H9 (cell line): ENCODE data around the gene UNC13C. TPM values are rescaled to one million over a fixed set of nuclear protein-coding genes. Genes with fewer than 3 reads are reported as not detected.

Experiments used
- DNase-seq: peaks from one replicate; pipeline ENCODE4 v3.0.0-alpha.2; 2017
- H2AFZ ChIP-seq: one replicate; pipeline ENCODE4 v1.6.1; 2013; ENCODE audit warnings: mild to moderate bottlenecking, low read length, control low read depth, moderate library complexity
- H2AK5ac ChIP-seq: 2 replicates; pipeline ENCODE4 v1.6.1; 2013; ENCODE audit warnings: low read length, control low read depth, mixed read lengths; ENCODE audit not compliant: insufficient read length
- H2BK120ac ChIP-seq: one replicate; pipeline ENCODE4 v1.6.1; 2013; ENCODE audit warnings: low read depth, mild to moderate bottlenecking, low read length, control low read depth, inconsistent platforms; ENCODE audit not compliant: poor library complexity, severe bottlenecking
- H2BK12ac ChIP-seq: 2 replicates; pipeline ENCODE4 v1.6.1; 2013; ENCODE audit warnings: low read length, control low read depth, mixed read lengths, low read depth; ENCODE audit not compliant: insufficient read length
- H2BK15ac ChIP-seq: 2 replicates; pipeline ENCODE4 v1.6.1; 2013; ENCODE audit warnings: low read depth, low read length, control low read depth
- H2BK20ac ChIP-seq: one replicate; pipeline ENCODE4 v1.6.1; 2013; ENCODE audit warnings: low read depth, mild to moderate bottlenecking, low read length, control low read depth, inconsistent platforms; ENCODE audit not compliant: poor library complexity, severe bottlenecking
- H2BK5ac ChIP-seq: 2 replicates; pipeline ENCODE4 v1.6.1; 2013; ENCODE audit warnings: low read length, control low read depth, mixed read lengths; ENCODE audit not compliant: insufficient read length
- H3K14ac ChIP-seq: 2 replicates; pipeline ENCODE4 v1.6.1; 2013; ENCODE audit warnings: low read length, control low read depth; ENCODE audit not compliant: insufficient read depth
- H3K18ac ChIP-seq: 2 replicates; pipeline ENCODE4 v1.6.1; 2013; ENCODE audit warnings: low read depth, mild to moderate bottlenecking, mixed read lengths, low read length, control low read depth; ENCODE audit not compliant: insufficient read length
- H3K23ac ChIP-seq: 2 replicates; pipeline ENCODE4 v1.6.1; 2013; ENCODE audit warnings: low read length, control low read depth, mixed read lengths, low read depth; ENCODE audit not compliant: insufficient read length
- H3K23me2 ChIP-seq: 2 replicates; pipeline ENCODE4 v1.6.1; 2013; ENCODE audit warnings: low read depth, mild to moderate bottlenecking, mixed read lengths, low read length, control low read depth; ENCODE audit not compliant: insufficient read length, poor library complexity, severe bottlenecking
- H3K27ac ChIP-seq: 2 replicates; pipeline ENCODE4 v1.5.1; 2013; ENCODE audit warnings: low read length, control low read depth, mixed read lengths, low read depth; ENCODE audit not compliant: insufficient read length
- H3K27me3 ChIP-seq: 2 replicates; pipeline ENCODE4 v1.6.1; 2013; ENCODE audit warnings: low read length, control low read depth, inconsistent platforms; ENCODE audit not compliant: insufficient read depth
- H3K4ac ChIP-seq: 2 replicates; pipeline ENCODE4 v1.6.1; 2013; ENCODE audit warnings: low read depth, mild to moderate bottlenecking, control low read depth, inconsistent platforms, low read length, moderate library complexity
- H3K4me1 ChIP-seq: 2 replicates; pipeline ENCODE4 v1.6.1; 2013; ENCODE audit warnings: low read length, control low read depth, inconsistent platforms; ENCODE audit not compliant: insufficient read depth
- H3K4me2 ChIP-seq: 2 replicates; pipeline ENCODE4 v1.6.1; 2013; ENCODE audit warnings: low read length, control low read depth, mixed read lengths; ENCODE audit not compliant: insufficient read length, insufficient read depth
- H3K56ac ChIP-seq: 2 replicates; pipeline ENCODE4 v1.6.1; 2013; ENCODE audit warnings: low read depth, mild to moderate bottlenecking, mixed read lengths, low read length, control low read depth; ENCODE audit not compliant: insufficient read length
- H3K79me1 ChIP-seq: 2 replicates; pipeline ENCODE4 v1.6.1; 2013; ENCODE audit warnings: low read depth, mild to moderate bottlenecking, moderate library complexity, low read length, control low read depth, inconsistent platforms; ENCODE audit not compliant: insufficient read depth, poor library complexity, severe bottlenecking
- H3K79me2 ChIP-seq: 2 replicates; pipeline ENCODE4 v1.6.1; 2013; ENCODE audit warnings: low read length, control low read depth, inconsistent platforms; ENCODE audit not compliant: insufficient read depth
- H3K9ac ChIP-seq: 2 replicates; pipeline ENCODE4 v1.6.1; 2013; ENCODE audit warnings: low read length, control low read depth, mixed read lengths; ENCODE audit not compliant: insufficient read length; ENCODE audit errors: extremely low read depth
- H3K9me3 ChIP-seq: one replicate; pipeline ENCODE4 v1.6.1; 2013; ENCODE audit warnings: low read depth, low read length, inconsistent platforms; ENCODE audit not compliant: control insufficient read depth
- H3T11ph ChIP-seq: one replicate; pipeline ENCODE4 v1.6.1; 2013; ENCODE audit warnings: mild to moderate bottlenecking, low read length, control low read depth, inconsistent platforms
- H4K20me1 ChIP-seq: one replicate; pipeline ENCODE4 v1.6.1; 2013; ENCODE audit not compliant: control insufficient read depth, insufficient read length, insufficient read depth
- H4K5ac ChIP-seq: 2 replicates; pipeline ENCODE4 v1.6.1; 2013; ENCODE audit warnings: low read depth, mild to moderate bottlenecking, mixed read lengths, low read length, control low read depth; ENCODE audit not compliant: insufficient read length
- H4K8ac ChIP-seq: replicated peaks from 2 replicates; pipeline ENCODE4 v1.6.1; 2013; ENCODE audit warnings: low read length, control low read depth, mixed read lengths, low read depth; ENCODE audit not compliant: insufficient read length
- H4K91ac ChIP-seq: 2 replicates; pipeline ENCODE4 v1.6.1; 2013; ENCODE audit warnings: low read depth, mild to moderate bottlenecking, moderate library complexity, mixed read lengths, low read length, control low read depth; ENCODE audit not compliant: insufficient read length
- H3K27ac Mint-ChIP-seq, 3 experiments: 2 replicates in 2 of 3; 3 replicates in 1 of 3; pipeline ENCODE4 v1.8.0; 2020 to 2021; ENCODE audit warnings: mixed read lengths in 3 of 3, mild to moderate bottlenecking in 1 of 3, moderate library complexity in 1 of 3
- H3K27me3 Mint-ChIP-seq: 2 replicates; pipeline ENCODE4 v1.8.0; 2021; ENCODE audit warnings: low read depth, mild to moderate bottlenecking, moderate library complexity, mixed read lengths
- H3K36me3 Mint-ChIP-seq, 3 experiments: 2 replicates in 2 of 3; 3 replicates in 1 of 3; pipeline ENCODE4 v1.8.0; 2020 to 2021; ENCODE audit warnings: low read depth in 3 of 3, mixed read lengths in 3 of 3; ENCODE audit not compliant: insufficient read depth in 1 of 3
- H3K4me1 Mint-ChIP-seq, 2 experiments: 2 replicates each; pipeline ENCODE4 v1.8.0; 2020; ENCODE audit warnings: mixed read lengths in 2 of 2
- H3K4me3 Mint-ChIP-seq, 2 experiments: 2 replicates in 1 of 2; 3 replicates in 1 of 2; pipeline ENCODE4 v1.8.0; 2020 to 2021; ENCODE audit warnings: mild to moderate bottlenecking in 2 of 2, mixed read lengths in 2 of 2, moderate library complexity in 1 of 2
- H3K9me3 Mint-ChIP-seq, 2 experiments: 2 replicates in 1 of 2; 3 replicates in 1 of 2; pipeline ENCODE4 v1.8.0; 2020; ENCODE audit warnings: mild to moderate bottlenecking in 2 of 2, mixed read lengths in 2 of 2, moderate library complexity in 1 of 2
- total RNA-seq: library from RNA; stranded (reverse); gene quantifications from 2 replicates; pipeline ENCODE4 v1.2.1, GENCODE V29; 2021
- TF ChIP-seq, protein P1 (sequence below): fragments of 200-600 bp; sonication (generic); conservative IDR thresholded peaks from 3 replicates; pipeline ENCODE4 v1.8.0; 2021; ENCODE audit warnings: antibody characterized with exemption, mild to moderate bottlenecking

The UNC13C gene
- total RNA-seq, 1 experiment from 2014 or later: 0.02 TPM

DNA sequence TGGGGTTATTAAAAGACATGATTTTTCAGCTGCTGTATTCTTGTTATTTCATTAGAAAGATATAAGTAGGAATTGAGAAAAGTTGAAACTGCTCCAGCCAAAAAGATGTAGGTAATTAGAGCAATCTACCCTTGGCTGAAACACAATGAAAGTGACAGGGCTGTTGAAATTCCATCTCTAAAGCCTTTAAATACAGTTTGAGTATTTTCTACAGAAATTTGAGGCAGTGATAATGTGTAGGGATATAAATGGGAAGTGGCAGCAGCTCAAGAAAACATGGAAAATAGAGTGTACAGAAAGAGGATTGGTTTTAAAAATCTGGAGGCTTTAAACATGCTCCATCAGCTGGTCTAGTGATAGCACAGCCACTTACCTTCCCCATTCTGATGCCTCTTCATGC is 22.8 kb upstream of the UNC13C start:
- no peaks in the 10 kb centered on the region for H3K79me1 ChIP-seq
- H4K91ac ChIP-seq: no peak overlapping the region
- H3K79me2 ChIP-seq: no peaks in the 10 kb centered on the region
- no peak overlapping the region for H3T11ph ChIP-seq
- H3K27me3 ChIP-seq: no peaks in the 10 kb centered on the region
- no peak overlapping the region for H3K27ac Mint-ChIP-seq
- H3K27me3 Mint-ChIP-seq: no peaks in the 10 kb centered on the region
- H3K18ac ChIP-seq: no peak overlapping the region
- no peak overlapping the region for H3K56ac ChIP-seq
- H3K14ac ChIP-seq: no peak overlapping the region
- H3K4me1 Mint-ChIP-seq: peaks cover 6 to 7% of the 10 kb centered on the region in 2 experiments; a peak in 3 of 4 replicates
- no peak overlapping the region for H4K8ac ChIP-seq
- TF ChIP-seq, protein P1, sequence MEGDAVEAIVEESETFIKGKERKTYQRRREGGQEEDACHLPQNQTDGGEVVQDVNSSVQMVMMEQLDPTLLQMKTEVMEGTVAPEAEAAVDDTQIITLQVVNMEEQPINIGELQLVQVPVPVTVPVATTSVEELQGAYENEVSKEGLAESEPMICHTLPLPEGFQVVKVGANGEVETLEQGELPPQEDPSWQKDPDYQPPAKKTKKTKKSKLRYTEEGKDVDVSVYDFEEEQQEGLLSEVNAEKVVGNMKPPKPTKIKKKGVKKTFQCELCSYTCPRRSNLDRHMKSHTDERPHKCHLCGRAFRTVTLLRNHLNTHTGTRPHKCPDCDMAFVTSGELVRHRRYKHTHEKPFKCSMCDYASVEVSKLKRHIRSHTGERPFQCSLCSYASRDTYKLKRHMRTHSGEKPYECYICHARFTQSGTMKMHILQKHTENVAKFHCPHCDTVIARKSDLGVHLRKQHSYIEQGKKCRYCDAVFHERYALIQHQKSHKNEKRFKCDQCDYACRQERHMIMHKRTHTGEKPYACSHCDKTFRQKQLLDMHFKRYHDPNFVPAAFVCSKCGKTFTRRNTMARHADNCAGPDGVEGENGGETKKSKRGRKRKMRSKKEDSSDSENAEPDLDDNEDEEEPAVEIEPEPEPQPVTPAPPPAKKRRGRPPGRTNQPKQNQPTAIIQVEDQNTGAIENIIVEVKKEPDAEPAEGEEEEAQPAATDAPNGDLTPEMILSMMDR: no peak
- no peaks in the 10 kb centered on the region for H3K36me3 Mint-ChIP-seq
- H3K4me3 Mint-ChIP-seq: no peak overlapping the region
- no peaks in the 10 kb centered on the region for H3K9me3 Mint-ChIP-seq
- H2AFZ ChIP-seq: no peak overlapping the region
- no peaks in the 10 kb centered on the region for H3K23me2 ChIP-seq
- H3K4me1 ChIP-seq: no peaks in the 10 kb centered on the region
- H2BK5ac ChIP-seq: no peak overlapping the region
- H4K5ac ChIP-seq: no peak overlapping the region
- no peak overlapping the region for H2BK120ac ChIP-seq
- no peak overlapping the region for H3K9ac ChIP-seq
- H2BK15ac ChIP-seq: no peak overlapping the region
- no peak overlapping the region for H3K4ac ChIP-seq
- DNase-seq: no peak
- no peak overlapping the region for H2BK12ac ChIP-seq
- no peak overlapping the region for H3K23ac ChIP-seq
- no peak overlapping the region for H2BK20ac ChIP-seq
- no peaks in the 10 kb centered on the region for H3K9me3 ChIP-seq
- H3K27ac ChIP-seq: no peak overlapping the region
- no peak overlapping the region for H2AK5ac ChIP-seq
- H4K20me1 ChIP-seq: no peaks in the 10 kb centered on the region
- H3K4me2 ChIP-seq: no peak overlapping the region
